Uterus (tissue), 4 donors: Measurements from ENCODE around the gene FILIP1L. TPM values are rescaled to one million over a fixed set of nuclear protein-coding genes. Genes with fewer than 3 reads are reported as not detected.

ENCODE experiments used
- DNase-seq, 2 donors: peaks; one replicate each; pipeline ENCODE4 v3.0.0-alpha.2; 2019 to 2020
- H3K27ac ChIP-seq, 2 donors: fragments of 200-600 bp; sonication (generic); 1 replicate in 1 of 2; 2 replicates in 1 of 2; pipeline ENCODE4 v1.5.1; 2016 to 2018
- H3K27me3 ChIP-seq, 2 donors: fragments of 200-600 bp; sonication (generic); one replicate each; pipeline ENCODE4 v1.5.1; 2018 to 2019; ENCODE audit warnings: control low read depth in 1 of 2
- H3K36me3 ChIP-seq, 2 donors: fragments of 200-600 bp; sonication (generic); one replicate each; pipeline ENCODE4 v1.5.1; 2019; ENCODE audit warnings: control low read depth in 1 of 2
- H3K4me1 ChIP-seq, 2 donors: fragments of 200-600 bp; sonication (generic); one replicate each; pipeline ENCODE4 v1.5.1; 2018 to 2019; ENCODE audit warnings: control low read depth in 1 of 2
- H3K4me3 ChIP-seq, 2 donors: fragments of 200-600 bp; sonication (generic); 1 replicate in 1 of 2; 2 replicates in 1 of 2; pipeline ENCODE4 v1.5.1; 2018 to 2019; ENCODE audit warnings: mild to moderate bottlenecking in 1 of 2
- H3K9me3 ChIP-seq, 2 donors: fragments of 200-600 bp; sonication (generic); one replicate each; pipeline ENCODE4 v1.5.1; 2019; ENCODE audit warnings: control low read depth in 1 of 2
- CTCF ChIP-seq, 4 experiments: fragments of 200-600 bp in 2 of 4; fragments of 450-650 bp in 2 of 4; sonication (generic) in 2 of 4; IDR thresholded peaks; one replicate each; pipeline ENCODE4 v1.5.1; 2016 to 2019; ENCODE audit warnings: antibody characterized with exemption in 4 of 4, mild to moderate bottlenecking in 2 of 4, moderate library complexity in 1 of 4
- POLR2A ChIP-seq, 2 donors: fragments of 450-650 bp; IDR thresholded peaks; one replicate each; pipeline ENCODE4 v1.6.1; 2016; ENCODE audit warnings: antibody characterized with exemption in 2 of 2, mild to moderate bottlenecking in 1 of 2, moderate library complexity in 1 of 2
- intact Hi-C: fragments of 100-400 bp; cut with DNase I; formaldehyde crosslinking; loops from one replicate; pipeline ENCODE4 v1.15.1; 2023; ENCODE audit warnings: low total_unique reads
- total RNA-seq, 4 donors: library from RNA; depleted of rRNA in 3 of 4; stranded (reverse); fragments of >200 nt in 3 of 4; gene quantifications; one replicate each; pipeline versions ENCODE4 v1.1.0 to v1.2.4, GENCODE V29; 2014 to 2023
- donor health status: DM: yes; HTN: yes; CAD: no.

Gene FILIP1L
- total RNA-seq, 4 donors from 2014 or later: 48.5 to 99.1 (median 66.3) TPM

GRCh38 chr3:100081986-100082692, 32.2 kb downstream of the FILIP1L start:
- H3K4me3 ChIP-seq: no peak overlapping the region
- H3K36me3 ChIP-seq: no peaks in the 10 kb centered on the region
- H3K9me3 ChIP-seq: no peaks in the 10 kb centered on the region
- DNase-seq: no peak
- H3K27ac ChIP-seq: no peak overlapping the region
- no peaks in the 10 kb centered on the region for H3K27me3 ChIP-seq
- no peaks in the 10 kb centered on the region for H3K4me1 ChIP-seq
- intact Hi-C loops: no loop called here
- TF ChIP-seq POLR2A (IDR thresholded peaks at IDR 0.05): no peak
- no peak for TF ChIP-seq CTCF (IDR thresholded peaks at IDR 0.05)

GRCh38 chr3:100081311-100081710, 33.0 kb downstream of the FILIP1L start:
- TF ChIP-seq POLR2A (IDR thresholded peaks at IDR 0.05): no peak
- no peak for TF ChIP-seq CTCF (IDR thresholded peaks at IDR 0.05)
- Histone ChIP-seq H3K36me3 (no peaks in the 10 kb centered on the region), H3K27ac (no peak overlapping the region), H3K27me3 (no peaks in the 10 kb centered on the region), H3K9me3 (no peaks in the 10 kb centered on the region), H3K4me3 (no peak overlapping the region), H3K4me1 (no peaks in the 10 kb centered on the region)
- intact Hi-C loops: no loop called here
- no peak for DNase-seq

- Histone ChIP-seq H3K27me3 (no peaks in the 10 kb centered on the region), H3K9me3 (no peaks in the 10 kb centered on the region), H3K36me3 (no peaks in the 10 kb centered on the region), H3K27ac (no peak overlapping the region), H3K4me3 (no peak overlapping the region), H3K4me1 (no peaks in the 10 kb centered on the region)
- DNase-seq: no peak
- TF ChIP-seq CTCF (IDR thresholded peaks at IDR 0.05) (no peak), POLR2A (IDR thresholded peaks at IDR 0.05) (no peak)
- intact Hi-C loops: no loop called here
Measured at GRCh38 chr3:100080573-100080972, 33.7 kb downstream of the FILIP1L start.

- TF ChIP-seq CTCF (IDR thresholded peaks at IDR 0.05) (no peak), POLR2A (IDR thresholded peaks at IDR 0.05) (no peak)
- no peak overlapping the region for H3K27ac ChIP-seq
- H3K4me1 ChIP-seq: no peaks in the 10 kb centered on the region
- intact Hi-C loops: no loop called here
- no peaks in the 10 kb centered on the region for H3K36me3 ChIP-seq
- no peaks in the 10 kb centered on the region for H3K9me3 ChIP-seq
- no peak overlapping the region for H3K4me3 ChIP-seq
- H3K27me3 ChIP-seq: no peaks in the 10 kb centered on the region
- no peak for DNase-seq
Measured at GRCh38 chr3:100079328-100079727, 35.0 kb downstream of the FILIP1L start.

GRCh38 chr3:100076731-100077529, 37.4 kb downstream of the FILIP1L start:
- no peaks in the 10 kb centered on the region for H3K4me1 ChIP-seq
- peak overlapping the region; percentile 73 to 88 for H3K27ac ChIP-seq
- H3K9me3 ChIP-seq: no peaks in the 10 kb centered on the region
- H3K4me3 ChIP-seq: no peak overlapping the region
- no peak for DNase-seq
- no peaks in the 10 kb centered on the region for H3K27me3 ChIP-seq
- TF ChIP-seq POLR2A (IDR thresholded peaks at IDR 0.05) (no peak), CTCF (IDR thresholded peaks at IDR 0.05) (no peak)
- intact Hi-C loops: no loop called here
- H3K36me3 ChIP-seq: no peaks in the 10 kb centered on the region
